Activated CD4-positive, alpha-beta T cell treated with anti-CD3 and anti-CD28 coated beads, Interleukin-2, amount 50 U/mL, for 16 hours (primary cell): ENCODE results near the gene KCNE5.
"Not testable (repeated sequence)": the region's sequence is repeated elsewhere in the genome, so short reads cannot be mapped to it uniquely, and the experiment has no call there.

Experiments used
- DNase-seq: peaks from one replicate; pipeline ENCODE4 v3.0.0-alpha.2; 2020

Gene KCNE5, protein sequence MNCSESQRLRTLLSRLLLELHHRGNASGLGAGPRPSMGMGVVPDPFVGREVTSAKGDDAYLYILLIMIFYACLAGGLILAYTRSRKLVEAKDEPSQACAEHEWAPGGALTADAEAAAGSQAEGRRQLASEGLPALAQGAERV

DNA sequence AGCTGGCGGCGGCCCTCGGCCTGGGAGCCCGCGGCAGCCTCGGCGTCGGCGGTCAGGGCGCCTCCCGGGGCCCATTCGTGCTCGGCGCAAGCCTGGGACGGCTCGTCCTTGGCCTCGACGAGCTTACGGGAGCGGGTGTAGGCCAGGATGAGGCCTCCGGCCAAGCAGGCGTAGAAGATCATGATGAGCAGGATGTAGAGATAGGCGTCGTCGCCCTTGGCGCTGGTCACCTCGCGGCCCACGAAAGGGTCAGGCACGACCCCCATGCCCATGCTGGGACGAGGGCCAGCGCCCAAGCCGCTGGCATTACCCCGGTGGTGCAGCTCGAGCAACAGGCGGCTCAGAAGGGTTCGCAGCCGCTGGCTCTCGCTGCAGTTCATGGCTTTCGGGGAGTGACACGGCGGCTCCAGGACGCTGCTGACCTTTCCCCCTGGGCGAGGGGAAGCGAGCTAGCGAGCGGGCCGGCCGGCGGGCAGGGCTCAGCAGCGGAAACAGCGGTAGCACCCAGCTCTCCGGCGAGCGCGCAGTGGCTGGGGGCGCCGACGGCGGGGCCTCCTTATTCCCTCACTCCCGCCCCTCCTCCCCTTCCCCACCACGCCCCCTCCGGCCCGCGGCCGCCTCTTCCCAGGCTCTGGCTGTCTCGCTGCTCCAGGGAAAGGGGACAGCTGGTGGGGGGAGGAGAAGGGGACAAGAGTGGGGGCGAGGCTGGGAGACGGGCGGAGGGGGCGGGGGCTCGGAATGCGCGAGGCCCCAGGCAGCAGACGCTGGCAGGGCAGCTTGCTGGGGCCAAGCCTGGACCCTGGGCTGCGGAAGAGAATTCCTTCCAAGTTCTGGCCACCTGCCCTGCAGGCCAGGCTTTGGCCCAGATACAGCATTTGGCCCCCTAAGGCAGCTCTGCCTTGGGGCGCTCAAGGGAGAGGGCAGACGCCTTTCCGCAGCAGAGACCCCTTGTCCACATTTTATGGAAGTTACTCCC, at the start of gene KCNE5:
KCNE5 (minus strand) TSS at position 532 of the 976 bp plus-strand sequence; CDS start at position 380, 152 bp downstream.
- no peak for DNase-seq

GRCh38 chrX:109672239-109672638, 47.3 kb upstream of the KCNE5 start:
- no peak for DNase-seq

DNA sequence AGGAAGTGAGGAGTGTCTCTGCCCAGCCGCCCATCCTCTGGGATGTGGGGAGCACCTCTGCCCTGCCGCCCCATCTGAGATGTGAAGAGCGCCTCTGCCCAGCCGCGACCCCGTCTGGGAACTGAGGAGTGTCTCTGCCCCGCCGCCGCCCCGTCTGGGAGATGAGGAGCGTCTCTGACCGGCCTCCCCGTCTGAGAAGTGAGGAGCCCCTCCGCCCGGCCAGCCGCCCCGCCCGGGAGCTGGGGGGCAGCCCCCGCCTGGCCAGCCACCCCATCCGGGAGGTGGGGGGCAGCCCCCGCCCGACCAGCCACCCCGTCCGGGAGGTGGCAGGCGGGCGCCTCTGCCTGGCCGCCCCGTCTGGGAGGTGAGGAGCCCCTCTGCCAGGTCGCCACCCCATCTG, 46.2 kb upstream of the KCNE5 start:
- DNase-seq = not testable (repeated sequence)

DNA sequence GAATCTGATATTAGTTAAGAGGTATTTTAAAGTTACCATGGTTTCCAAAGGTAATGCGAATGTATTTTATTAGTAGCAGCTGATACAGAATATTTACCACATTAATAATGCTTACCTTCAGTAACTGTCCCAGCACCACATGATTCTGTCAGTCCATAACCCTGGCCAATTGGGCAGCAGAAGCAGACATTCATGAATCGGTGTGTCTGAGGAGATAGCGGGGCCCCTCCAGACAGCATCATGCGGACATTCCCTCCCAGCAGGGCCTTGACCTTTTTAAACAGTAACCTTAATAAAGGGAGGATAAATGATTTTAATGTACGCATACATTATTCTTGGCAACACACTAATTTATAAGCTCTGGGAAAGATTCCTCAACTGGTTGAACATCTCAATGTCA, 43.0 kb upstream of the KCNE5 start:
- DNase-seq = no peak

- no peak for DNase-seq
These were observed 35.6 kb upstream of the KCNE5 start for GRCh38 chrX:109660435-109661143.

DNA sequence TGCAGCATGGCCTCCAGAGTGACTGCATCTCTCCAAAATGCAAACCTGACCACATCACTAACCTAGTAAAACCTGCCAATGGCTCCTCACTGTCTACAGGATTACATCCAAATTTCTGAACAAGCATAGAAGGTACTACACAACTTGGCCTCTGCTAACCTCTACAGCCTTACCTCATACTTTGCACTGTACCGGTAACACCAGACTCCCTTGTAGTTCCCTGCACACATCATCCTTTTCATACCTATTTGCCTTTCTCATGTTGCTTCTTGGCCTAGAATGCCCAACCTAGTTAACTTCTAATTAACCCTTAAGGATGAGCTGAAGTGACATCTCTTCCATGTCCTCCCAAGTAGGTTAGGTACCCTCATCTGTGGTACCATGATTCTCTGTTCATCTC, 33.4 kb upstream of the KCNE5 start:
- DNase-seq = no peak

GRCh38 chrX:109657364-109657763, 32.4 kb upstream of the KCNE5 start:
- DNase-seq = not testable (repeated sequence)

- no peak for DNase-seq
These were observed 31.8 kb upstream of the KCNE5 start for GRCh38 chrX:109656774-109657173.

DNA sequence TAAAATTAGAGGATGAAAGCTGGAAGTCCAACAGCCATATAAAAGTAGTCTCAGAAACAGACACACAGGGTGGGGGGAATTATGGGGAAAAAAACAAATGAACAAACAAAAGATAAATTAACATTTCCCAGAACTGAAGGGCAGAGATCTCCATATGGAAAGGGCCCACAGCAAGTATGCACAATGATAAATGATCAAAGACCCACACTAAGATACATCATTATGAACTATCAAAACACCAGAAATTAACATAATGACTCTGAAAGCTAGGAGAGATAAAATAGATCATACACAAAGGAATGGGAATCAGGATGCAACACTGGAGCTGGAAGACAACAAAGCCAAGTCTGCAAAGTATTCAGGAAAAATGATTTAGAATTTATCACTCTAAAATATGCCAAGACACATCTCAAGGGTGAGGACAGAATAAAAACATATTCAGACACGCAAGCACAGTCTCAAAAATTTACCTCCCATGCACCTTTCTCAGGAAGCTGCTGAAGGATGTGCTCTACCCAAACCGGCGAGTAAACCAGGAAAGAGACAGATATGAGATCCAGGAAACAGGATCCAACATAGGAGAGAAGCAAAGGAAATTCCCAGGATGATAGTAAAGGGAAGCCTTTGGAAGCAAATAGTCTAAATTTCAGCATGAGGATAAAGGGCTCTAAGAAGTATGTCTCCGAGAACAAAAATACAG, 30.7 kb upstream of the KCNE5 start:
- DNase-seq = no peak

DNA sequence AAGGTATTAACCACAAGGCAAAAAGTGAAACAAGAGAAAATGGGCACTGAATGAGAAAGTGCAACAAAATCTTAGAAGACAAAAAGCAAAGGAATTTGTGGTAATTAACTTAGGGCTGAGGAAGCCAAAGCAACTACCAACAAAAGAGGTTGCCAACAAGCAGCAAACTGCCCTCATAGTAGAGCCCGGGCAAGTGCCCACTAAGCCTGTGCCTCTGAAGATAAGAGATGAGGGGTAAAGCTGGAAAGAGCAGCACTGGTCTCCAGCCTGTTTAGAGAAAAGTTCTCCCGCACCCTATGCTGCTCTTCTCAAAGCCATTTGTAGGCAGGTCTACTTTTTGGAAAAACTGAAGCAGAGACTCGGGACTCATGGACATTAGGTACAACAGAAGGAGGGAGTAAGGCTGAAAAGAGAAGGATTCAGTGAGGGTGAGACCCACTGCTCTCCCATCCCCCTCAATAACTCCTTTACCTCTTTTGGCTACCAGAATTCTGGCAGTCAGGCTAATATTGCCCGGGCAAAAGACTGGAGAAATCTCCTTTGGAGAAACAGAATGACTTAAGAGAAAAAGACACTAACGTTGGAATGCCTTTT, 29.6 kb upstream of the KCNE5 start:
- DNase-seq = no peak

- not testable (repeated sequence) for DNase-seq
These were observed 19.7 kb upstream of the KCNE5 start for GRCh38 chrX:109644671-109645070.

- no peak for DNase-seq
These were observed 18.7 kb upstream of the KCNE5 start for GRCh38 chrX:109643687-109644086.

- DNase-seq = no peak
These were observed 13.2 kb upstream of the KCNE5 start for GRCh38 chrX:109638158-109638557.

- DNase-seq = not testable (repeated sequence)
These were observed 12.5 kb upstream of the KCNE5 start for GRCh38 chrX:109637477-109637876.

- DNase-seq = peak; percentile 8
These were observed 10.2 kb upstream of the KCNE5 start for GRCh38 chrX:109635146-109635545.

DNA sequence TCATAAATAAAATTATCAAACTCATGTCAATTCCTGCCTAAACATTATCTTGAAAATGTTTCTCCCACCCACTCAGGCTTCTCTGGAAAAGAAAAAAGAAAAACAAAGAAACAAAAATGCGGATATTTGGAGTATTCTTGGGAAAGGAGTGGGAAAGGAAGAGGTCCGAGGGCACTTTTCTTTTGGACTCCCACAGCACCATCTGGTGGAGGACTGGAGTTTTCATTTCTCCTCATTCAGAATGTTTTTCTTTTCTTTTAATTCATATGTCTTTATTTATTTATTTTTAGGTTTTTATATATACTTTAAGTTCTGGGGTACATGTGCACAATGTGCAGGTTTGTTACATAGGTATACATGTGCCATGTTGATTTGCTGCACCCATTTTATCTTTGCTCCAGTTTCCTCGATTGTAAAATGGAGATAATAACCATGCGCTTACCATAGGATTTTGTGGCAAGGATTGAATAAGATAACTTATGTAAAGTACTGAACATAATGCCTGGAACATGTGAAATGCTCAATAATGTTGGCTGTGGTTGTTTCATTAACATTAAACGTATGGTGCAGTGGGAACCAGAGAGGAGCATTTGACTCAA, 8.0 kb upstream of the KCNE5 start:
- DNase-seq = no peak

- no peak for DNase-seq
These were observed 4.3 kb upstream of the KCNE5 start for GRCh38 chrX:109629310-109629709.

GRCh38 chrX:109626637-109627036, 1.7 kb upstream of the KCNE5 start:
- DNase-seq = no peak

GRCh38 chrX:109623997-109624396, 975 bp downstream of the KCNE5 start:
- no peak for DNase-seq

- DNase-seq = no peak
These were observed 2.7 kb downstream of the KCNE5 start for GRCh38 chrX:109622270-109622669.

GRCh38 chrX:109619771-109620170, 5.2 kb downstream of the KCNE5 start:
- no peak for DNase-seq

DNA sequence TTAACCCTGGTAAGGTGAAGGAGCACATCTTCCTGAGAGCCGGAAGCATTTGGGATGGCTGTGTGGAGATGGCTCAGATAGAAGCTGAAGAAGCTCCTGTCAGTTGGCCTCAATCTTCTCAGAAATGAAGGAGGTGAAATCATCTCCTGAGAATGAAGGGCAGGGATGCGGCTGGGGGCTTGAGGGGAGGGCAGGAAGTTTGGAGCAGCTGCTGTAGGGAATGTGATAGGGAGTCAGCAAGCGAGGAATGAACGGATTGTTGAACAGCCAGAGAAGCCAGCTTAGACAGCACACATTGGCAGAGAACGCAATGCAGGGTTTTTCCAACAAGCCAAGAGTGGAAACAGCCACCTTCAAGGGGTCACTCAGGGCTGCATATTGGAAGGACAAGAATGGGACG, 10.0 kb downstream of the KCNE5 start:
- DNase-seq = no peak
